Neural cell (in vitro differentiated cells): ENCODE data around the gene CDC34. TPM values are rescaled to one million over a fixed set of nuclear protein-coding genes. Genes with fewer than 3 reads are reported as not detected.

Source experiments
- H2AFZ ChIP-seq: fragments of 200-600, 300-800 bp; sonication (generic), shearing (Covaris generic); 2 replicates; pipeline ENCODE4 v1.6.0; 2014; ENCODE audit warnings: low read depth, mild to moderate bottlenecking, antibody characterized with exemption, low read length, moderate library complexity
- H3F3A ChIP-seq: fragments of 200-600 bp; shearing (Covaris generic); 2 replicates; pipeline ENCODE4 v1.6.1; 2016; ENCODE audit warnings: mild to moderate bottlenecking, moderate library complexity, mixed read lengths, antibody characterized with exemption, low read length; ENCODE audit not compliant: insufficient read depth, poor library complexity, severe bottlenecking
- H3K27ac ChIP-seq: fragments of 200-600, 300-800 bp; sonication (generic), shearing (Covaris generic); 2 replicates; pipeline ENCODE4 v1.5.1; 2014; ENCODE audit warnings: mild to moderate bottlenecking, low read length, moderate library complexity
- H3K27me3 ChIP-seq: fragments of 300-800, 200-600 bp; sonication (generic), shearing (Covaris generic); 2 replicates; pipeline ENCODE4 v1.6.0; 2014; ENCODE audit warnings: mild to moderate bottlenecking, low read depth, low read length, moderate library complexity; ENCODE audit not compliant: insufficient read depth
- H3K36me3 ChIP-seq: fragments of 300-800, 200-600 bp; sonication (generic), shearing (Covaris generic); 2 replicates; pipeline ENCODE4 v1.5.1; 2014; ENCODE audit warnings: mild to moderate bottlenecking, antibody characterized with exemption, low read length, moderate library complexity; ENCODE audit not compliant: insufficient read depth
- H3K4me2 ChIP-seq: fragments of 300-800, 200-600 bp; sonication (generic), shearing (Covaris generic); 2 replicates; pipeline ENCODE4 v1.6.0; 2014; ENCODE audit warnings: mild to moderate bottlenecking, low read length
- H3K4me3 ChIP-seq: fragments of 300-800, 200-600 bp; sonication (generic), shearing (Covaris generic); 2 replicates; pipeline ENCODE4 v1.5.1; 2014; ENCODE audit warnings: mild to moderate bottlenecking, low read length, moderate library complexity
- H3K79me2 ChIP-seq: fragments of 200-600 bp; shearing (Covaris generic); replicated peaks from 2 replicates; pipeline ENCODE4 v1.6.0; 2014; ENCODE audit warnings: mild to moderate bottlenecking, low read length, moderate library complexity; ENCODE audit not compliant: insufficient read depth
- H3K9ac ChIP-seq: fragments of 300-800, 200-600 bp; sonication (generic), shearing (Covaris generic); 2 replicates; pipeline ENCODE4 v1.6.1; 2016; ENCODE audit warnings: mild to moderate bottlenecking, low read length, mixed read lengths
- H3K9me2 ChIP-seq: fragments of 200-600 bp; shearing (Covaris generic); 2 replicates; pipeline ENCODE4 v1.6.1; 2016; ENCODE audit warnings: mild to moderate bottlenecking, low read length, mixed read lengths; ENCODE audit not compliant: insufficient read depth
- H3K9me3 ChIP-seq: fragments of 200-600, 300-800 bp; sonication (generic), shearing (Covaris generic); 2 replicates; pipeline ENCODE4 v1.6.1; 2016; ENCODE audit warnings: mild to moderate bottlenecking, mixed run types, low read length, moderate library complexity, mixed read lengths
- H4K20me1 ChIP-seq: fragments of 200-600 bp; shearing (Covaris generic); 2 replicates; pipeline ENCODE4 v1.6.1; 2016; ENCODE audit warnings: mild to moderate bottlenecking, mixed run types; ENCODE audit not compliant: insufficient read depth
- EP300 ChIP-seq: fragments of 450-650 bp; conservative IDR thresholded peaks from 2 replicates; pipeline ENCODE4 v1.6.1; 2014; ENCODE audit warnings: antibody characterized with exemption, mild to moderate bottlenecking, moderate library complexity; ENCODE audit not compliant: poor library complexity, severe bottlenecking
- EZH2 ChIP-seq: fragments of 200-600, 300-800 bp; shearing (Covaris generic), sonication (generic); IDR thresholded peaks from 2 replicates; pipeline ENCODE4 v1.6.1; 2014; ENCODE audit warnings: antibody characterized with exemption, low read length, borderline replicate concordance, mild to moderate bottlenecking; ENCODE audit not compliant: insufficient read depth, poor library complexity, severe bottlenecking
- MXI1 ChIP-seq: fragments of 450-650 bp; conservative IDR thresholded peaks from 2 replicates; pipeline ENCODE4 v1.6.1; 2014; ENCODE audit warnings: antibody characterized with exemption, mild to moderate bottlenecking; ENCODE audit not compliant: poor library complexity, severe bottlenecking
- POLR2AphosphoS5 ChIP-seq: IDR thresholded peaks from 2 replicates; pipeline ENCODE4 v1.6.1; 2012
- RAD21 ChIP-seq: fragments of 450-650 bp; conservative IDR thresholded peaks from 2 replicates; pipeline ENCODE4 v1.6.1; 2014; ENCODE audit warnings: antibody characterized with exemption, mild to moderate bottlenecking, moderate library complexity
- SMC3 ChIP-seq: fragments of 450-650 bp; conservative IDR thresholded peaks from 2 replicates; pipeline ENCODE4 v1.6.1; 2014; ENCODE audit warnings: antibody characterized with exemption, mild to moderate bottlenecking, moderate library complexity; ENCODE audit not compliant: poor library complexity
- TAF1 ChIP-seq: IDR thresholded peaks from 2 replicates; pipeline ENCODE4 v1.6.1; 2012; ENCODE audit warnings: low read depth
- polyA plus RNA-seq: library from polyadenylated mRNA; depleted of rRNA; stranded (reverse); fragments of >200 nt; gene quantifications from 2 replicates; pipeline ENCODE4 v1.2.3, GENCODE V29; 2014
- TF ChIP-seq, protein P1 (sequence below): fragments of 450-650 bp; IDR thresholded peaks from 2 replicates; pipeline ENCODE4 v1.5.1; 2014; ENCODE audit warnings: antibody characterized with exemption, mild to moderate bottlenecking, moderate library complexity; ENCODE audit not compliant: poor library complexity, severe bottlenecking
- TF ChIP-seq, protein P2 (sequence below): IDR thresholded peaks from 2 replicates; pipeline ENCODE4 v1.6.1; 2012; ENCODE audit warnings: borderline replicate concordance

Gene CDC34
- polyA plus RNA-seq, 1 donor from 2014 or later = 155 TPM

DNA sequence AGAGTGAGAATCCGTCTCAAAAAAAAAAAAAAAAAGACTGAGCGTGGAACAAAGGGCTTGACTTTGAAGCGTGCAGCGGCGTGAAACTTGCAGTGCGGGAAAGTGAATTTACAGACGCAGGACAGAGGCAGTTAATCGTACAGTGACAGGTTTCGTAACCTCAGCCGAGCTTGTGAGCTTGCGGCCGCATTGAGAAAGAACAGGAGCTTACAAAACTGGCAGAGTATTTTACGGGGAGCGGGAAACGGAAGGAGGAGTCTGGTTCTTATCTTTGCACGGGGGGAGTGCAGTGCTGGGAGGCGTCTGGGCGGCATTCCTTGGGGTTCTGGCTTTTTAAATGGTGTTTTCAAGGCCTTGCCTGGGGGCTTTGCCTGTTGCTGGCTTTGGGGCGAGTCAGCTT lies 34.8 kb downstream of the CDC34 start:
- no peak overlapping the region for H3K4me2 ChIP-seq

DNA sequence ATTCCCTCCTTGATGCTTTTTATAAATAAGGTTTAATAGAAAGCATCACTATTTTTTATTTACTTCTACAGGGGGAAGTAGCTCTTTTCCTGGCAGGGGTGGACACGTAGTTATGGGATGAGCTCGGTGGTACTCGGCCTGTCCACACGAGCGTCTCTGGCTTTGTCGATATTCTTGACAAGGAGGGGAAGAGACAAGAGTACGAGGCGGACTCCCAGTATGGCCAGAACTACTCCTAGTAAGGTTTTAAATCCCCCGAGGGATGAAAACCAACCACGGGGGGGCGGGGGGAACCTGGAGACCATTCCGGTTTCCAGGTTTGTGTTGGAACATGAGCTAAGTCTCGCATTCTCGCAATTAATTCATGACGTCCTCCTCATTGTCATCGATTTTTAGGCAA lies 35.3 kb downstream of the CDC34 start:
- H3F3A ChIP-seq = no peaks in the 10 kb centered on the region
- H3K9ac ChIP-seq = no peak overlapping the region
- H3K27me3 ChIP-seq = no peaks in the 10 kb centered on the region
- H3K4me3 ChIP-seq = no peak overlapping the region
- H3K27ac ChIP-seq = no peak overlapping the region
- no peak overlapping the region for H2AFZ ChIP-seq
- TF ChIP-seq, protein P1, sequence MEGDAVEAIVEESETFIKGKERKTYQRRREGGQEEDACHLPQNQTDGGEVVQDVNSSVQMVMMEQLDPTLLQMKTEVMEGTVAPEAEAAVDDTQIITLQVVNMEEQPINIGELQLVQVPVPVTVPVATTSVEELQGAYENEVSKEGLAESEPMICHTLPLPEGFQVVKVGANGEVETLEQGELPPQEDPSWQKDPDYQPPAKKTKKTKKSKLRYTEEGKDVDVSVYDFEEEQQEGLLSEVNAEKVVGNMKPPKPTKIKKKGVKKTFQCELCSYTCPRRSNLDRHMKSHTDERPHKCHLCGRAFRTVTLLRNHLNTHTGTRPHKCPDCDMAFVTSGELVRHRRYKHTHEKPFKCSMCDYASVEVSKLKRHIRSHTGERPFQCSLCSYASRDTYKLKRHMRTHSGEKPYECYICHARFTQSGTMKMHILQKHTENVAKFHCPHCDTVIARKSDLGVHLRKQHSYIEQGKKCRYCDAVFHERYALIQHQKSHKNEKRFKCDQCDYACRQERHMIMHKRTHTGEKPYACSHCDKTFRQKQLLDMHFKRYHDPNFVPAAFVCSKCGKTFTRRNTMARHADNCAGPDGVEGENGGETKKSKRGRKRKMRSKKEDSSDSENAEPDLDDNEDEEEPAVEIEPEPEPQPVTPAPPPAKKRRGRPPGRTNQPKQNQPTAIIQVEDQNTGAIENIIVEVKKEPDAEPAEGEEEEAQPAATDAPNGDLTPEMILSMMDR = no peak
- TF ChIP-seq SMC3 (no peak), EZH2 (no peak), MXI1 (no peak), TAF1 (no peak), EP300 (no peak), RAD21 (no peak), POLR2AphosphoS5 (no peak)
- TF ChIP-seq, protein P2, sequence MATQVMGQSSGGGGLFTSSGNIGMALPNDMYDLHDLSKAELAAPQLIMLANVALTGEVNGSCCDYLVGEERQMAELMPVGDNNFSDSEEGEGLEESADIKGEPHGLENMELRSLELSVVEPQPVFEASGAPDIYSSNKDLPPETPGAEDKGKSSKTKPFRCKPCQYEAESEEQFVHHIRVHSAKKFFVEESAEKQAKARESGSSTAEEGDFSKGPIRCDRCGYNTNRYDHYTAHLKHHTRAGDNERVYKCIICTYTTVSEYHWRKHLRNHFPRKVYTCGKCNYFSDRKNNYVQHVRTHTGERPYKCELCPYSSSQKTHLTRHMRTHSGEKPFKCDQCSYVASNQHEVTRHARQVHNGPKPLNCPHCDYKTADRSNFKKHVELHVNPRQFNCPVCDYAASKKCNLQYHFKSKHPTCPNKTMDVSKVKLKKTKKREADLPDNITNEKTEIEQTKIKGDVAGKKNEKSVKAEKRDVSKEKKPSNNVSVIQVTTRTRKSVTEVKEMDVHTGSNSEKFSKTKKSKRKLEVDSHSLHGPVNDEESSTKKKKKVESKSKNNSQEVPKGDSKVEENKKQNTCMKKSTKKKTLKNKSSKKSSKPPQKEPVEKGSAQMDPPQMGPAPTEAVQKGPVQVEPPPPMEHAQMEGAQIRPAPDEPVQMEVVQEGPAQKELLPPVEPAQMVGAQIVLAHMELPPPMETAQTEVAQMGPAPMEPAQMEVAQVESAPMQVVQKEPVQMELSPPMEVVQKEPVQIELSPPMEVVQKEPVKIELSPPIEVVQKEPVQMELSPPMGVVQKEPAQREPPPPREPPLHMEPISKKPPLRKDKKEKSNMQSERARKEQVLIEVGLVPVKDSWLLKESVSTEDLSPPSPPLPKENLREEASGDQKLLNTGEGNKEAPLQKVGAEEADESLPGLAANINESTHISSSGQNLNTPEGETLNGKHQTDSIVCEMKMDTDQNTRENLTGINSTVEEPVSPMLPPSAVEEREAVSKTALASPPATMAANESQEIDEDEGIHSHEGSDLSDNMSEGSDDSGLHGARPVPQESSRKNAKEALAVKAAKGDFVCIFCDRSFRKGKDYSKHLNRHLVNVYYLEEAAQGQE = no peak
- H4K20me1 ChIP-seq = no peaks in the 10 kb centered on the region
- no peaks in the 10 kb centered on the region for H3K36me3 ChIP-seq
- H3K9me2 ChIP-seq = no peaks in the 10 kb centered on the region
- no peaks in the 10 kb centered on the region for H3K79me2 ChIP-seq
- H3K4me2 ChIP-seq = no peak overlapping the region
- no peaks in the 10 kb centered on the region for H3K9me3 ChIP-seq

More for the DNA sequence above, 34.8 kb downstream of the CDC34 start:
- no peaks in the 10 kb centered on the region for H3K9me2 ChIP-seq
- no peaks in the 10 kb centered on the region for H3K27me3 ChIP-seq
- no peak overlapping the region for H3K27ac ChIP-seq
- no peaks in the 10 kb centered on the region for H3K9me3 ChIP-seq
- H4K20me1 ChIP-seq = no peaks in the 10 kb centered on the region
- no peak overlapping the region for H3K4me3 ChIP-seq
- H3K79me2 ChIP-seq = no peaks in the 10 kb centered on the region
- H3F3A ChIP-seq = no peaks in the 10 kb centered on the region
- TF ChIP-seq TAF1 (no peak), MXI1 (no peak), EZH2 (no peak), EP300 (no peak), SMC3 (no peak), POLR2AphosphoS5 (no peak), RAD21 (no peak)
- TF ChIP-seq, protein P2 = no peak
- TF ChIP-seq, protein P1 = no peak
- no peak overlapping the region for H3K9ac ChIP-seq
- H2AFZ ChIP-seq = no peak overlapping the region
- no peaks in the 10 kb centered on the region for H3K36me3 ChIP-seq
